C4-2B (cell line): Measurements from ENCODE around the gene SIPA1.

Source experiments
- CTCF ChIP-seq: fragments of 450-650 bp; conservative IDR thresholded peaks from 2 replicates; pipeline ENCODE4 v1.5.1; 2017; ENCODE audit warnings: mild to moderate bottlenecking
- ZFX ChIP-seq: fragments of 450-650 bp; IDR thresholded peaks from 2 replicates; pipeline ENCODE4 v1.6.1; 2017

- TF ChIP-seq CTCF (no peak), ZFX (no peak)
These were observed 14.7 kb upstream of the SIPA1 start for GRCh38 chr11:65623177-65623576.
